Ishikawa (cell line): ENCODE results near the gene NHS.

ENCODE experiments used
- CEBPB ChIP-seq: IDR thresholded peaks from 2 replicates; pipeline ENCODE4 v1.6.1; 2012
- CREB1 ChIP-seq: IDR thresholded peaks from 2 replicates; pipeline ENCODE4 v1.6.1; 2012; ENCODE audit warnings: low read depth
- EGR1 ChIP-seq: IDR thresholded peaks from 2 replicates; pipeline ENCODE4 v1.6.1; 2012
- EP300 ChIP-seq: IDR thresholded peaks from 2 replicates; pipeline ENCODE4 v1.6.1; 2012; ENCODE audit warnings: borderline replicate concordance
- FOXM1 ChIP-seq: IDR thresholded peaks from 2 replicates; pipeline ENCODE4 v1.6.1; 2012; ENCODE audit warnings: low read depth, borderline replicate concordance
- MAX ChIP-seq: IDR thresholded peaks from 2 replicates; pipeline ENCODE4 v1.6.1; 2012
- NFIC ChIP-seq: IDR thresholded peaks from 2 replicates; pipeline ENCODE4 v1.6.1; 2012
- RAD21 ChIP-seq: IDR thresholded peaks from 2 replicates; pipeline ENCODE4 v1.6.1; 2012; ENCODE audit warnings: low read depth
- REST ChIP-seq: IDR thresholded peaks from 2 replicates; pipeline ENCODE4 v1.6.1; 2012; ENCODE audit warnings: low read depth, mild to moderate bottlenecking
- TAF1 ChIP-seq: IDR thresholded peaks from 2 replicates; pipeline ENCODE4 v1.6.1; 2012; ENCODE audit warnings: low read depth, mild to moderate bottlenecking
- TCF12 ChIP-seq: IDR thresholded peaks from 2 replicates; pipeline ENCODE4 v1.6.1; 2012; ENCODE audit warnings: low read depth
- TEAD4 ChIP-seq: IDR thresholded peaks from 2 replicates; pipeline ENCODE4 v1.6.1; 2012
- USF1 ChIP-seq: IDR thresholded peaks from 2 replicates; pipeline ENCODE4 v1.6.1; 2012
- YY1 ChIP-seq: IDR thresholded peaks from 2 replicates; pipeline ENCODE4 v1.6.1; 2012; ENCODE audit warnings: low read depth
- ZBTB7A ChIP-seq: IDR thresholded peaks from 2 replicates; pipeline ENCODE4 v1.6.1; 2012; ENCODE audit warnings: low read depth

The NHS gene

GRCh38 chrX:17596061-17596460 is 221.1 kb downstream of the NHS start:
- TF ChIP-seq CEBPB (no peak), MAX (no peak), CREB1 (no peak), EGR1 (no peak), EP300 (no peak), TEAD4 (no peak), NFIC (no peak), ZBTB7A (no peak), TAF1 (no peak), TCF12 (no peak), FOXM1 (no peak), REST (no peak)

- TF ChIP-seq REST (no peak), NFIC (no peak), USF1 (no peak), YY1 (no peak), RAD21 (no peak), EGR1 (no peak), ZBTB7A (no peak), CEBPB (no peak), CREB1 (no peak), TCF12 (no peak), FOXM1 (no peak), EP300 (no peak), TAF1 (no peak), TEAD4 (no peak), MAX (no peak)
Measured at GRCh38 chrX:17596546-17597205, 221.7 kb downstream of the NHS start.

GRCh38 chrX:17597327-17597726 is 222.3 kb downstream of the NHS start:
- TF ChIP-seq ZBTB7A, result no peak

GRCh38 chrX:17597836-17598439 is 222.9 kb downstream of the NHS start:
- TF ChIP-seq NFIC (peak; percentile 72), RAD21 (no peak), EP300 (no peak), TEAD4 (no peak)

- TF ChIP-seq MAX, result no peak
- TF ChIP-seq TEAD4, result no peak
- TF ChIP-seq YY1, result no peak
- TF ChIP-seq ZBTB7A, result no peak
- no peak for TF ChIP-seq CEBPB
- no peak for TF ChIP-seq REST
- TF ChIP-seq TAF1, result no peak
- no peak for TF ChIP-seq TCF12
- no peak for TF ChIP-seq EP300
- TF ChIP-seq NFIC, result no peak
- no peak for TF ChIP-seq CREB1
- no peak for TF ChIP-seq FOXM1
- TF ChIP-seq USF1, result no peak
- TF ChIP-seq EGR1, result no peak
- TF ChIP-seq RAD21, result no peak
Measured at GRCh38 chrX:17601441-17602200, 226.6 kb downstream of the NHS start.
